ENCODE results near the gene TSEN2.

DNA sequence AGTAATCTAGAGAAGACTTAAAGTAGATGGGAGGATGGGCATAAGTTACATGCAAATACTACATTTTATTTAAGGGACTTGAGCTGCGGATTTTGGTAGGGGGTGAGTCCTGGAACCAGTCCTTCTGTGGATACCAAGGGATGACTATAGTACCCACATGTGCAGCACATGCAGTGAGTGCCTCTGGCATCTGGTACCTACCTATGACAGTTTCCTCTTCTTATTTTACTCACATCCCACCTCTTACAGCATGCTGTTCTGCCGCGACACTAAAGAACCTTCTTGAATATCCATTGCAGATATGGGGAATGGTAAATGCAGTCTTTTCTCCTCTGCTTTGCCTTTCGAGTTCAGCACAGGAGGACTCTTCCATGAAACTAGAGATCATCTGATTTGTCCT, 1.7 kb downstream of the TSEN2 start:
- TF ChIP-seq ZNF274 (IDR thresholded peaks at IDR 0.05; ENCODE audit: insufficient read depth, insufficient read length) = no peak
- TF ChIP-seq SRF (IDR thresholded peaks at IDR 0.05; ENCODE audit: low read depth in 2 of 2, low read length in 2 of 2) = no peak
- TF ChIP-seq POLR2AphosphoS5 (IDR thresholded peaks at IDR 0.05; ENCODE audit: low read length) = no peak
- no peak for TF ChIP-seq CHD2 (IDR thresholded peaks at IDR 0.05; ENCODE audit: borderline replicate concordance, low read depth, low read length)
- no peak for TF ChIP-seq FOXM1 (IDR thresholded peaks at IDR 0.05; ENCODE audit: low read depth, low read length)
- TF ChIP-seq ETV6 (conservative IDR thresholded peaks at IDR 0.05 in 1 of 2, IDR thresholded peaks at IDR 0.05 in 1 of 2; ENCODE audit: borderline replicate concordance in 1 of 2, low read depth in 1 of 2) = no peak
- no peak for TF ChIP-seq E2F4 (IDR thresholded peaks at IDR 0.05; ENCODE audit: low read depth, low read length)
- TF ChIP-seq EZH2 (IDR thresholded peaks at IDR 0.05; ENCODE audit: borderline replicate concordance, control insufficient read depth, low read depth, low read length) = no peak
- TF ChIP-seq SUZ12 (IDR thresholded peaks at IDR 0.05; ENCODE audit: unreplicated experiment) = no peak
- TF ChIP-seq, protein P1, sequence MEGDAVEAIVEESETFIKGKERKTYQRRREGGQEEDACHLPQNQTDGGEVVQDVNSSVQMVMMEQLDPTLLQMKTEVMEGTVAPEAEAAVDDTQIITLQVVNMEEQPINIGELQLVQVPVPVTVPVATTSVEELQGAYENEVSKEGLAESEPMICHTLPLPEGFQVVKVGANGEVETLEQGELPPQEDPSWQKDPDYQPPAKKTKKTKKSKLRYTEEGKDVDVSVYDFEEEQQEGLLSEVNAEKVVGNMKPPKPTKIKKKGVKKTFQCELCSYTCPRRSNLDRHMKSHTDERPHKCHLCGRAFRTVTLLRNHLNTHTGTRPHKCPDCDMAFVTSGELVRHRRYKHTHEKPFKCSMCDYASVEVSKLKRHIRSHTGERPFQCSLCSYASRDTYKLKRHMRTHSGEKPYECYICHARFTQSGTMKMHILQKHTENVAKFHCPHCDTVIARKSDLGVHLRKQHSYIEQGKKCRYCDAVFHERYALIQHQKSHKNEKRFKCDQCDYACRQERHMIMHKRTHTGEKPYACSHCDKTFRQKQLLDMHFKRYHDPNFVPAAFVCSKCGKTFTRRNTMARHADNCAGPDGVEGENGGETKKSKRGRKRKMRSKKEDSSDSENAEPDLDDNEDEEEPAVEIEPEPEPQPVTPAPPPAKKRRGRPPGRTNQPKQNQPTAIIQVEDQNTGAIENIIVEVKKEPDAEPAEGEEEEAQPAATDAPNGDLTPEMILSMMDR (IDR thresholded peaks at IDR 0.05 in 2 of 3, conservative IDR thresholded peaks at IDR 0.05 in 1 of 3; ENCODE audit: control insufficient read depth in 2 of 3, extremely low read depth in 1 of 3, insufficient read depth in 1 of 3, low read depth in 3 of 3, low read length in 3 of 3) = no peak
- no peak for TF ChIP-seq RFX5 (IDR thresholded peaks at IDR 0.05; ENCODE audit: low read depth, low read length)
- TF ChIP-seq BACH1 (IDR thresholded peaks at IDR 0.05; ENCODE audit: borderline replicate concordance) = no peak
